ENCODE results near the gene RNF10.
"Not testable (repeated sequence)": the region's sequence is repeated elsewhere in the genome, so short reads cannot be mapped to it uniquely, and the experiment has no call there.

Gene RNF10

DNA sequence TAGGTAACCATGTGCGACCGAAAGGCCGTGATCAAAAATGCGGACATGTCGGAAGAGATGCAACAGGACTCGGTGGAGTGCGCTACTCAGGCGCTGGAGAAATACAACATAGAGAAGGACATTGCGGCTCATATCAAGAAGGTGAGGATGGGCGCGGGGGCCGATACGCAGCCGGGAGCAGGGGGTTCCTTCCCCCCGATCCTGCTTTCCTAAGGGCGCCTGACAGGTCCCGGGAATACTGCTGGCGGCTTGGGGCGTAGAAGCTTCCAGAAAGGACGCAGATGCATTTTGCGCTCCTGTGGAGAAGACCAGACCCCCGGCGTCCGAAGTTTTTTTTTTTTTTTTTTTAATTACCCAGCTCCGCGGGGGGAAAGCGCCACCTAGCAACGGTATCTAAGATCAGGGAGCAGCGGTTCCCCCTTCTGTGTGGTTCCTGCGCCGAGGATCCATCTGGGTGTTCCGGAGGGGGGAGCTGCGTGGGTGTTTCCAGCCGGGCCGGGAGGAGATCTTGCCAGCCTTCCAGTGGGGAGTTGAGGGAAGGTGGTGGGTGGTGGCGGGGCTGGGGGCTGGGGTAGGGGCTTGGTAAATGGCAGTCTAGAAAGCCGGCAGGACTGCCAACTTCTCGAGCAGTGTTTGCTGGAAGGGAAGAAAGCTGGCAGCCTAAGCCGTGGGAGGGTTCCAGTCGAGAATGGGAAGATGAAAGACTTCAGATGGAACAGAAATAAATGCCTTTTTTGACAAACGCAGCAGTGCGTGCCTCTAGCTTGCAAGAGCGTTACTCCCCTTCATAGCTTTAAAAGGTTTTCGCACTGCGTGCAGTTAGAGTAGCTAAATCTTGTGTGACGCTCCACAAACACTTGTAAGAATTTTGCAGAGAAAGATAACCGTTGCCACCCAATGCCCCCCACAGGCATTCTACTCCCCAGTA, 37.5 kb upstream of the RNF10 start:
- H3K36me3 ChIP-seq (ENCODE audit: control insufficient read depth in 1 of 2, insufficient read depth in 2 of 2, low read length in 2 of 2), result peaks cover 5 to 14% of the 10 kb centered on the region in 2 donors
- peak overlapping the region; percentile 65 to 91 for H3K9ac ChIP-seq (ENCODE audit: low read depth in 1 of 2, low read length in 2 of 2)
- H3K27ac ChIP-seq (ENCODE audit: low read depth, low read length), result peak overlapping the region; percentile 58
- no peaks in the 10 kb centered on the region for H3K27me3 ChIP-seq (ENCODE audit: control insufficient read depth in 1 of 2, insufficient read depth in 2 of 2, low read length in 2 of 2)
- peaks cover 18 to 21% of the 10 kb centered on the region in 2 donors for H3K4me1 ChIP-seq (ENCODE audit: control insufficient read depth in 1 of 2, insufficient read depth in 2 of 2, low read length in 2 of 2)
- H3K4me3 ChIP-seq (ENCODE audit: low read depth in 1 of 2, low read length in 2 of 2), result peak overlapping the region; percentile 94
- no peaks in the 10 kb centered on the region for H3K9me3 ChIP-seq (ENCODE audit: control insufficient read depth in 1 of 2, low read length in 2 of 2)

DNA sequence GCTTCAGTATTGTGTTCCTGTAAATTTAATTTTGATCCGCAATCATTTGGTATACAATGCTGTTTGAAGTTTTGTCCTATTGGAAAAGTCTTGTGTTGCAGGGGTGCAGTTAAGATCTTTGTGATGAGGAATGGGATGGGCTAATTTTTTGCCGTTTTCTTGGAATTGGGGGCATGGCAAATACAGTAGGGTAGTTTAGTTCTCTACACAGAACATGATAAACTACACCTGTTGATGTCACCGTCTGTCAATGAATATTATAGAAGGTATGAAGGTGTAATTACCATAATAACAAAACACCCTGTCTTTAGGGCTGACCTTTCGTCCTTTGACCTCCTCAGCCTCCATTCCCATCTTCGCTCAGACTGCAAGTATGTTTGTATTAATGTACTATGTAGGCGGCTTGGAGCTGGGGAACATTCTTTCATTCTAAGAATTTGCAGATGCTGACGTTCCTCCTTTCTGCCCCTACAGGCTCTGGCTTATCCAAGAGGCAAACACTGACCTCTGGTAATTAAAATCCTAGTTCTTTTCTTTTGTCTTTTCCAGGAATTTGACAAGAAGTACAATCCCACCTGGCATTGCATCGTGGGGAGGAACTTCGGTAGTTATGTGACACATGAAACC, 36.5 kb upstream of the RNF10 start:
- Histone ChIP-seq H3K9me3 (ENCODE audit: control insufficient read depth in 1 of 2, low read length in 2 of 2) (no peaks in the 10 kb centered on the region), H3K4me3 (ENCODE audit: low read depth in 1 of 2, low read length in 2 of 2) (peak overlapping the region; percentile 94), H3K9ac (ENCODE audit: low read depth in 1 of 2, low read length in 2 of 2) (peak overlapping the region; percentile 53 to 65), H3K36me3 (ENCODE audit: control insufficient read depth in 1 of 2, insufficient read depth in 2 of 2, low read length in 2 of 2) (peaks cover 5 to 14% of the 10 kb centered on the region in 2 donors), H3K27ac (ENCODE audit: low read depth, low read length) (no peak overlapping the region), H3K27me3 (ENCODE audit: control insufficient read depth in 1 of 2, insufficient read depth in 2 of 2, low read length in 2 of 2) (no peaks in the 10 kb centered on the region), H3K4me1 (ENCODE audit: control insufficient read depth in 1 of 2, insufficient read depth in 2 of 2, low read length in 2 of 2) (peaks cover 18 to 21% of the 10 kb centered on the region in 2 donors)

DNA sequence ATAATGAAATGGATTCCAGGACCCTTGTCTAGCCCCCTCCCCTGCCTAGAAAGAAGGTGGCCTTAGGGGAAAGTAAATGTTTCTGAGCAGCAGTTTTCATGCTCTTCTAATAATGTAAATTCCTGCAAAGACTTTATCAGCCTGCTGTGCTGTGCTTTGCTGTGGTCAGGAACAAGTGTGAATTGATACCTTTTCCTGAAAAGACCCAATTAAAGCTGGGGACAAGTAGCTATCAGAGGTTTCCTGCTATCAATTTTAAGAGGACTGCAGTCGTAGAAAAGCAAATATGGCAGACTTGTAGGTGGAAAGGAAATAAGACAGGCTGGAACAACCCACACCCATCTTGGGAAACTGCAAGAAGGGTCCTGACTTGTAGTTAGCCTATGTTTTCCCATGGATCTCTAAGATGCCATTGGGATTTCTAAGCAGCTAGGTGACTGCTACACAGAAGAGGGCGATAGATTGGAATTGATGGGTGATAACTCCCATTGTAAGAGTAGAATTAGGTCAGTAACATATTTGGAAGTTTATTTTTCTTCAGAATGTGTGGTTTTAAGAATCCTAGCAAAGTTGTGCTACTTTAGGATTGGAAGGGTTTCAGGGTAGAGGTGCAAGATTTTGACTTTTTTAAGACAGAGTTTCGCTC, 35.2 kb upstream of the RNF10 start:
- Histone ChIP-seq H3K36me3 (ENCODE audit: control insufficient read depth in 1 of 2, insufficient read depth in 2 of 2, low read length in 2 of 2) (peaks cover 12 to 27% of the 10 kb centered on the region in 2 donors), H3K27me3 (ENCODE audit: control insufficient read depth in 1 of 2, insufficient read depth in 2 of 2, low read length in 2 of 2) (no peaks in the 10 kb centered on the region), H3K4me3 (ENCODE audit: low read depth in 1 of 2, low read length in 2 of 2) (no peak overlapping the region), H3K9me3 (ENCODE audit: control insufficient read depth in 1 of 2, low read length in 2 of 2) (no peaks in the 10 kb centered on the region), H3K4me1 (ENCODE audit: control insufficient read depth in 1 of 2, insufficient read depth in 2 of 2, low read length in 2 of 2) (peaks cover 18 to 21% of the 10 kb centered on the region in 2 donors), H3K27ac (ENCODE audit: low read depth, low read length) (no peak overlapping the region), H3K9ac (ENCODE audit: low read depth in 1 of 2, low read length in 2 of 2) (no peak overlapping the region)

GRCh38 chr12:120500581-120500980, 33.6 kb upstream of the RNF10 start:
- Histone ChIP-seq H3K36me3 (ENCODE audit: control insufficient read depth in 1 of 2, insufficient read depth in 2 of 2, low read length in 2 of 2) (peaks cover 12 to 35% of the 10 kb centered on the region in 2 donors), H3K27me3 (ENCODE audit: control insufficient read depth in 1 of 2, insufficient read depth in 2 of 2, low read length in 2 of 2) (no peaks in the 10 kb centered on the region), H3K4me1 (ENCODE audit: control insufficient read depth in 1 of 2, insufficient read depth in 2 of 2, low read length in 2 of 2) (peaks cover 11 to 16% of the 10 kb centered on the region in 2 donors), H3K27ac (ENCODE audit: low read depth, low read length) (no peak overlapping the region), H3K4me3 (ENCODE audit: low read depth in 1 of 2, low read length in 2 of 2) (no peak overlapping the region), H3K9me3 (ENCODE audit: control insufficient read depth in 1 of 2, low read length in 2 of 2) (no peaks in the 10 kb centered on the region), H3K9ac (ENCODE audit: low read depth in 1 of 2, low read length in 2 of 2) (no peak overlapping the region)

GRCh38 chr12:120504587-120504986, 29.6 kb upstream of the RNF10 start:
- no peaks in the 10 kb centered on the region for H3K27me3 ChIP-seq (ENCODE audit: control insufficient read depth in 1 of 2, insufficient read depth in 2 of 2, low read length in 2 of 2)
- no peaks in the 10 kb centered on the region for H3K4me1 ChIP-seq (ENCODE audit: control insufficient read depth in 1 of 2, insufficient read depth in 2 of 2, low read length in 2 of 2)
- no peak overlapping the region for H3K27ac ChIP-seq (ENCODE audit: low read depth, low read length)
- no peak overlapping the region for H3K4me3 ChIP-seq (ENCODE audit: low read depth in 1 of 2, low read length in 2 of 2)
- H3K36me3 ChIP-seq (ENCODE audit: control insufficient read depth in 1 of 2, insufficient read depth in 2 of 2, low read length in 2 of 2), result peaks cover 12 to 34% of the 10 kb centered on the region in 2 donors
- no peak overlapping the region for H3K9ac ChIP-seq (ENCODE audit: low read depth in 1 of 2, low read length in 2 of 2)
- H3K9me3 ChIP-seq (ENCODE audit: control insufficient read depth in 1 of 2, low read length in 2 of 2), result no peaks in the 10 kb centered on the region

- H3K27ac ChIP-seq (ENCODE audit: low read depth, low read length), result no peak overlapping the region
- no peak overlapping the region for H3K9ac ChIP-seq (ENCODE audit: low read depth in 1 of 2, low read length in 2 of 2)
- no peak overlapping the region for H3K4me3 ChIP-seq (ENCODE audit: low read depth in 1 of 2, low read length in 2 of 2)
- H3K4me1 ChIP-seq (ENCODE audit: control insufficient read depth in 1 of 2, insufficient read depth in 2 of 2, low read length in 2 of 2), result no peaks in the 10 kb centered on the region
- H3K36me3 ChIP-seq (ENCODE audit: control insufficient read depth in 1 of 2, insufficient read depth in 2 of 2, low read length in 2 of 2), result peaks cover 17 to 39% of the 10 kb centered on the region in 2 donors
- H3K27me3 ChIP-seq (ENCODE audit: control insufficient read depth in 1 of 2, insufficient read depth in 2 of 2, low read length in 2 of 2), result no peaks in the 10 kb centered on the region
- H3K9me3 ChIP-seq (ENCODE audit: control insufficient read depth in 1 of 2, low read length in 2 of 2), result no peaks in the 10 kb centered on the region
These were observed 25.6 kb upstream of the RNF10 start for GRCh38 chr12:120508537-120508936.

- Histone ChIP-seq H3K27me3 (ENCODE audit: control insufficient read depth in 1 of 2, insufficient read depth in 2 of 2, low read length in 2 of 2) (no peaks in the 10 kb centered on the region), H3K4me3 (ENCODE audit: low read depth in 1 of 2, low read length in 2 of 2) (no peak overlapping the region), H3K36me3 (ENCODE audit: control insufficient read depth in 1 of 2, insufficient read depth in 2 of 2, low read length in 2 of 2) (peaks cover 23 to 49% of the 10 kb centered on the region in 2 donors), H3K27ac (ENCODE audit: low read depth, low read length) (no peak overlapping the region), H3K9ac (ENCODE audit: low read depth in 1 of 2, low read length in 2 of 2) (no peak overlapping the region), H3K9me3 (ENCODE audit: control insufficient read depth in 1 of 2, low read length in 2 of 2) (no peaks in the 10 kb centered on the region), H3K4me1 (ENCODE audit: control insufficient read depth in 1 of 2, insufficient read depth in 2 of 2, low read length in 2 of 2) (no peaks in the 10 kb centered on the region)
These were observed 20.2 kb upstream of the RNF10 start for GRCh38 chr12:120514002-120514401.

GRCh38 chr12:120515496-120515895, 18.7 kb upstream of the RNF10 start:
- Histone ChIP-seq H3K9me3 (ENCODE audit: control insufficient read depth in 1 of 2, low read length in 2 of 2) (no peaks in the 10 kb centered on the region), H3K27me3 (ENCODE audit: control insufficient read depth in 1 of 2, insufficient read depth in 2 of 2, low read length in 2 of 2) (no peaks in the 10 kb centered on the region), H3K27ac (ENCODE audit: low read depth, low read length) (no peak overlapping the region), H3K9ac (ENCODE audit: low read depth in 1 of 2, low read length in 2 of 2) (no peak overlapping the region), H3K4me3 (ENCODE audit: low read depth in 1 of 2, low read length in 2 of 2) (no peak overlapping the region), H3K36me3 (ENCODE audit: control insufficient read depth in 1 of 2, insufficient read depth in 2 of 2, low read length in 2 of 2) (peaks cover 19 to 37% of the 10 kb centered on the region in 2 donors), H3K4me1 (ENCODE audit: control insufficient read depth in 1 of 2, insufficient read depth in 2 of 2, low read length in 2 of 2) (no peaks in the 10 kb centered on the region)

GRCh38 chr12:120519324-120519723, 14.8 kb upstream of the RNF10 start:
- not testable (repeated sequence) for H3K27ac ChIP-seq (ENCODE audit: low read depth, low read length); H3K9ac ChIP-seq (ENCODE audit: low read depth in 1 of 2, low read length in 2 of 2); H3K4me3 ChIP-seq (ENCODE audit: low read depth in 1 of 2, low read length in 2 of 2); H3K9me3 ChIP-seq (ENCODE audit: control insufficient read depth in 1 of 2, low read length in 2 of 2); H3K27me3 ChIP-seq (ENCODE audit: control insufficient read depth in 1 of 2, insufficient read depth in 2 of 2, low read length in 2 of 2); H3K4me1 ChIP-seq (ENCODE audit: control insufficient read depth in 1 of 2, insufficient read depth in 2 of 2, low read length in 2 of 2)
- H3K36me3 ChIP-seq (ENCODE audit: control insufficient read depth in 1 of 2, insufficient read depth in 2 of 2, low read length in 2 of 2), result peaks cover 9 to 40% of the 10 kb centered on the region in 2 donors

GRCh38 chr12:120522568-120522967, 11.6 kb upstream of the RNF10 start:
- Histone ChIP-seq H3K27me3 (ENCODE audit: control insufficient read depth in 1 of 2, insufficient read depth in 2 of 2, low read length in 2 of 2) (no peaks in the 10 kb centered on the region), H3K4me1 (ENCODE audit: control insufficient read depth in 1 of 2, insufficient read depth in 2 of 2, low read length in 2 of 2) (no peaks in the 10 kb centered on the region), H3K9ac (ENCODE audit: low read depth in 1 of 2, low read length in 2 of 2) (no peak overlapping the region), H3K9me3 (ENCODE audit: control insufficient read depth in 1 of 2, low read length in 2 of 2) (no peaks in the 10 kb centered on the region), H3K36me3 (ENCODE audit: control insufficient read depth in 1 of 2, insufficient read depth in 2 of 2, low read length in 2 of 2) (peaks cover 0 to 15% of the 10 kb centered on the region in 2 donors), H3K4me3 (ENCODE audit: low read depth in 1 of 2, low read length in 2 of 2) (no peak overlapping the region), H3K27ac (ENCODE audit: low read depth, low read length) (no peak overlapping the region)

All from duodenal mucosa (tissue), 2 donors.